IMR-90 (cell line): ENCODE results near the gene DOCK10. TPM values are rescaled to one million over a fixed set of nuclear protein-coding genes. Genes with fewer than 3 reads are reported as not detected.

Source experiments
- ATAC-seq: fragments of 200-7000 bp; cut with Tn5 transposase; 2 replicates; pipeline ENCODE4 v1.9.1; 2020; ENCODE audit warnings: low read depth, mild to moderate bottlenecking, moderate library complexity
- BruUV-seq: library from RNA; stranded (reverse); fragments of 400-500 nt; replicated peaks from 2 replicates; lab custom pipeline; 2021; lab: Mats Ljungman, UMichigan
- CTCF ChIA-PET: fragments of 300-600 bp; formaldehyde crosslinking; extraction: SDS; loops from one replicate; lab custom pipeline; 2021; ENCODE audit warnings: antibody characterized with exemption; lab: Yijun Ruan, JAX
- POLR2A ChIA-PET: fragments of 300-600 bp; sonication (Branson Sonifier 250); formaldehyde crosslinking; loops from one replicate; lab custom pipeline; 2022; ENCODE audit warnings: antibody characterized with exemption; ENCODE audit not compliant: unreplicated experiment; lab: Charles Lee
- DNase-seq: peaks from one replicate; pipeline ENCODE4 v3.0.0; 2013
- H2AFZ ChIP-seq: replicated peaks from 2 replicates; pipeline ENCODE3; 2013; ENCODE audit warnings: low read length, mild to moderate bottlenecking; ENCODE audit not compliant: poor library complexity
- H2AK5ac ChIP-seq: 2 replicates; pipeline ENCODE4 v1.6.1; 2013; ENCODE audit warnings: low read depth, low read length, inconsistent platforms
- H2AK9ac ChIP-seq: replicated peaks from 2 replicates; pipeline ENCODE3; 2013; ENCODE audit warnings: mild to moderate bottlenecking, low read depth, low read length, moderate library complexity; ENCODE audit not compliant: poor library complexity
- H2BK120ac ChIP-seq: 2 replicates; pipeline ENCODE4 v1.6.1; 2013; ENCODE audit warnings: low read depth, low read length, inconsistent platforms
- H2BK15ac ChIP-seq: 3 replicates; pipeline ENCODE4 v1.6.1; 2013; ENCODE audit warnings: low read depth, low read length, inconsistent platforms
- H2BK20ac ChIP-seq: 2 replicates; pipeline ENCODE4 v1.6.1; 2013; ENCODE audit warnings: low read depth, mild to moderate bottlenecking, inconsistent platforms, low read length, moderate library complexity
- H2BK5ac ChIP-seq: 2 replicates; pipeline ENCODE4 v1.6.1; 2013; ENCODE audit warnings: mild to moderate bottlenecking, low read depth, low read length, inconsistent platforms; ENCODE audit not compliant: poor library complexity, severe bottlenecking
- H3K14ac ChIP-seq: replicated peaks from 2 replicates; pipeline ENCODE4 v1.6.1; 2013; ENCODE audit warnings: low read depth, low read length, inconsistent platforms
- H3K18ac ChIP-seq: 2 replicates; pipeline ENCODE4 v1.6.1; 2013; ENCODE audit warnings: low read depth, low read length, control low read depth
- H3K23ac ChIP-seq: 2 replicates; pipeline ENCODE4 v1.6.1; 2013; ENCODE audit warnings: low read depth, low read length, inconsistent platforms
- H3K27ac ChIP-seq: 2 replicates; pipeline ENCODE4 v1.5.1; 2013; ENCODE audit warnings: mild to moderate bottlenecking, control low read depth, low read length; ENCODE audit not compliant: insufficient read depth
- H3K27me3 ChIP-seq: 2 replicates; pipeline ENCODE4 v1.6.1; 2013; ENCODE audit warnings: low read length; ENCODE audit not compliant: control insufficient read depth, insufficient read depth
- H3K36me3 ChIP-seq: 2 replicates; pipeline ENCODE4 v1.6.1; 2013; ENCODE audit warnings: low read length, mixed read lengths; ENCODE audit not compliant: control insufficient read depth, insufficient read depth
- H3K4ac ChIP-seq: 2 replicates; pipeline ENCODE4 v1.6.1; 2013; ENCODE audit warnings: low read depth, low read length, inconsistent platforms
- H3K4me1 ChIP-seq: 2 replicates; pipeline ENCODE4 v1.6.1; 2013; ENCODE audit warnings: low read length, mixed read lengths; ENCODE audit not compliant: control insufficient read depth, insufficient read depth
- H3K4me2 ChIP-seq: 2 replicates; pipeline ENCODE4 v1.6.1; 2013; ENCODE audit warnings: low read depth, mild to moderate bottlenecking, control low read depth, low read length, moderate library complexity
- H3K4me3 ChIP-seq: 2 replicates; pipeline ENCODE4 v1.5.1; 2013; ENCODE audit warnings: low read depth, mild to moderate bottlenecking, control low read depth, low read length, moderate library complexity; ENCODE audit not compliant: insufficient read depth
- H3K56ac ChIP-seq: 2 replicates; pipeline ENCODE4 v1.6.1; 2013; ENCODE audit warnings: low read length, inconsistent platforms; ENCODE audit not compliant: insufficient read depth; ENCODE audit errors: extremely low read depth
- H3K79me1 ChIP-seq, 2 experiments: 2 replicates each; pipeline ENCODE4 v1.6.1; 2013; ENCODE audit warnings: low read length in 2 of 2, inconsistent platforms in 1 of 2, low read depth in 1 of 2
- H3K9ac ChIP-seq: 2 replicates; pipeline ENCODE4 v1.6.1; 2013; ENCODE audit warnings: low read depth, low read length, control low read depth
- H3K9me1 ChIP-seq: 2 replicates; pipeline ENCODE4 v1.6.1; 2013; ENCODE audit warnings: low read length, inconsistent platforms; ENCODE audit not compliant: insufficient read depth
- H3K9me3 ChIP-seq: 2 replicates; pipeline ENCODE4 v1.6.1; 2013; ENCODE audit warnings: low read length; ENCODE audit not compliant: control insufficient read depth, insufficient read depth
- H4K20me1 ChIP-seq: 2 replicates; pipeline ENCODE4 v1.6.1; 2013; ENCODE audit warnings: low read length, inconsistent platforms; ENCODE audit not compliant: insufficient read depth
- H4K5ac ChIP-seq: 2 replicates; pipeline ENCODE4 v1.6.1; 2013; ENCODE audit warnings: mild to moderate bottlenecking, low read depth, low read length, control low read depth
- H4K8ac ChIP-seq, 2 experiments: 2 replicates each; pipeline ENCODE4 v1.6.1; 2013; ENCODE audit warnings: low read depth in 2 of 2, low read length in 2 of 2, control low read depth in 1 of 2, inconsistent platforms in 1 of 2
- H4K91ac ChIP-seq: 2 replicates; pipeline ENCODE4 v1.6.1; 2013; ENCODE audit warnings: low read depth, low read length, inconsistent platforms; ENCODE audit not compliant: insufficient read depth
- BHLHE40 ChIP-seq: fragments of 150-350 bp; IDR thresholded peaks from 2 replicates; pipeline ENCODE4 v1.6.1; 2016; ENCODE audit warnings: mild to moderate bottlenecking, low read depth, low read length
- CHD1 ChIP-seq: IDR thresholded peaks from 2 replicates; pipeline ENCODE4 v1.6.1; 2012; ENCODE audit warnings: low read depth, low read length, improper control_type of control experiment
- FOS ChIP-seq: fragments of 150-350 bp; IDR thresholded peaks from 2 replicates; pipeline ENCODE4 v1.6.1; 2016; ENCODE audit warnings: low read depth, low read length
- MAZ ChIP-seq: IDR thresholded peaks from 2 replicates; pipeline ENCODE4 v1.6.1; 2012; ENCODE audit warnings: low read depth, mild to moderate bottlenecking, low read length, improper control_type of control experiment, moderate library complexity, borderline replicate concordance
- MXI1 ChIP-seq: IDR thresholded peaks from 2 replicates; pipeline ENCODE4 v1.6.1; 2012; ENCODE audit warnings: low read depth, mild to moderate bottlenecking, low read length, moderate library complexity, borderline replicate concordance
- NFE2L2 ChIP-seq: fragments of 150-350 bp; IDR thresholded peaks from 2 replicates; pipeline ENCODE4 v1.6.1; 2016; ENCODE audit warnings: low read depth, mild to moderate bottlenecking, low read length
- POLR2A ChIP-seq: IDR thresholded peaks from 2 replicates; pipeline ENCODE4 v1.6.1; 2012; ENCODE audit warnings: mild to moderate bottlenecking, low read depth, low read length
- RAD21 ChIP-seq: IDR thresholded peaks from 2 replicates; pipeline ENCODE4 v1.6.1; 2012; ENCODE audit warnings: low read length, improper control_type of control experiment
- RCOR1 ChIP-seq: IDR thresholded peaks from 2 replicates; pipeline ENCODE4 v1.6.1; 2012; ENCODE audit warnings: mild to moderate bottlenecking, low read length, improper control_type of control experiment; ENCODE audit not compliant: insufficient replicate concordance
- RFX5 ChIP-seq: IDR thresholded peaks from 2 replicates; pipeline ENCODE4 v1.8.0; 2012; ENCODE audit warnings: low read depth, mild to moderate bottlenecking, low read length, moderate library complexity
- WGBS, 2 experiments: methylation state at CpG; one replicate each; pipeline versions ENCODE4 v1.1.5 to v1.1.7; 2013; ENCODE audit warnings: missing lambda C conversion rate in 2 of 2; ENCODE audit not compliant: insufficient read length in 1 of 2; ENCODE audit errors: extremely low coverage in 2 of 2; 5-methylcytosine and 5-hydroxymethylcytosine counted together
- dilution Hi-C: fragments of 300-500 bp; cut with HindIII; formaldehyde crosslinking; loops from one replicate; pipeline ENCODE4 v1.14.3; 2018; ENCODE audit warnings: low sequenced_read_pairs; ENCODE audit not compliant: unreplicated experiment
- in situ Hi-C: fragments of 300-500 bp; cut with MboI; formaldehyde crosslinking; loops from 3 replicates; pipeline ENCODE4 v1.14.3; 2019; ENCODE audit warnings: low sequenced_read_pairs, inconsistent platforms, mixed read lengths
- intact Hi-C: fragments of 100-400 bp; cut with micrococcal nuclease; formaldehyde crosslinking; loops from 2 replicates; pipeline ENCODE4 v1.10.0; 2022
- polyA plus RNA-seq, 3 experiments: library from polyadenylated mRNA; depleted of rRNA; stranded (reverse); fragments of >200 nt; gene quantifications; 2 replicates each; pipeline ENCODE4 v1.2.3, GENCODE V29; 2012; ENCODE audit warnings: low replicate concordance in 1 of 3
- total RNA-seq: library from RNA; depleted of rRNA; stranded (reverse); fragments of >200 nt; gene quantifications from 2 replicates; pipeline ENCODE4 v1.2.3, GENCODE V29; 2012
- TF ChIP-seq, protein P1 (sequence below): fragments of 150-350 bp; IDR thresholded peaks from 2 replicates; pipeline ENCODE4 v1.6.1; 2016; ENCODE audit warnings: low read depth, mild to moderate bottlenecking, low read length, moderate library complexity, borderline replicate concordance
- TF ChIP-seq, protein P2 (sequence below): conservative IDR thresholded peaks from 2 replicates; pipeline ENCODE4 v1.5.1; 2012; ENCODE audit warnings: mild to moderate bottlenecking, low read depth, low read length, improper control_type of control experiment
- TF ChIP-seq, protein P3 (sequence below): fragments of 150-350 bp; IDR thresholded peaks from 2 replicates; pipeline ENCODE4 v1.6.1; 2017; ENCODE audit warnings: mild to moderate bottlenecking, antibody characterized with exemption, low read length, low read depth

Gene DOCK10
- total and polyA plus RNA-seq, 2 of the 4 experiments (the other 2 are of a cell fraction), result 58.6 to 75.3 TPM

DNA sequence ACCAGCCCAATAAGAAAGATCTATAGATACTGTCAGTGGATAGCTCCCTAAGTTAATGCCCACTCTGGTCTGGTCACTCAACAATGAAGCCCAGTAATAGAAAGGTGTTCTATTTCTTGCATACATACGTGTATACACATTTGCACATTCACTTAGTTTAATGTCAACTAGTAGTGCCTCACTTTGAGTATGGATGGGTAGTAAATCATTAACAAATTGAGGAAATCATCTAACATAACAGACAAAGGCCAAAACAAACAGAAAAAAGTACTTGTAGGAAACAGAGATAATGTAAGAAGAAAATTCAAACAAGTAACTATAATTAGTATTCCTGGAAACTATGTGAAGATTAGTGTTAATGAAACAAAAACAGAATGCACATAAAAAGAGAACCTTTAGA, 312.8 kb downstream of the DOCK10 start:
- H2BK5ac ChIP-seq, result no peak overlapping the region
- WGBS, 2 experiments, result no CpG with 5 or more reads among the region's 1 CpG

More for the DNA sequence above, 312.8 kb downstream of the DOCK10 start:
- Histone ChIP-seq H4K91ac (no peak overlapping the region), H3K14ac (no peak overlapping the region), H2BK20ac (no peak overlapping the region), H3K36me3 (no peaks in the 10 kb centered on the region), H3K27ac (no peak overlapping the region), H3K9ac (no peak overlapping the region), H3K4me3 (no peak overlapping the region), H2AK9ac (no peak overlapping the region), H3K4me1 (no peaks in the 10 kb centered on the region), H4K8ac (no peak overlapping the region), H2AFZ (no peak overlapping the region), H3K9me3 (no peaks in the 10 kb centered on the region), H3K4ac (no peak overlapping the region), H4K5ac (no peak overlapping the region), H3K27me3 (no peaks in the 10 kb centered on the region), H2AK5ac (no peak overlapping the region), H4K20me1 (no peaks in the 10 kb centered on the region), H2BK120ac (no peak overlapping the region), H2BK15ac (no peak overlapping the region), H3K18ac (no peak overlapping the region), H3K23ac (no peak overlapping the region), H3K79me1 (no peaks in the 10 kb centered on the region), H3K9me1 (no peaks in the 10 kb centered on the region), H3K56ac (no peak overlapping the region), H3K4me2 (no peak overlapping the region)
- no peak for DNase-seq
- dilution Hi-C loops (no loop called here), in situ Hi-C loops (no loop called here), intact Hi-C loops (no loop called here)
- ATAC-seq, result no peak
- ChIA-PET POLR2A (no interaction called here), CTCF (no interaction called here)
- no TSS peak for BruUV-seq
- TF ChIP-seq, protein P1, sequence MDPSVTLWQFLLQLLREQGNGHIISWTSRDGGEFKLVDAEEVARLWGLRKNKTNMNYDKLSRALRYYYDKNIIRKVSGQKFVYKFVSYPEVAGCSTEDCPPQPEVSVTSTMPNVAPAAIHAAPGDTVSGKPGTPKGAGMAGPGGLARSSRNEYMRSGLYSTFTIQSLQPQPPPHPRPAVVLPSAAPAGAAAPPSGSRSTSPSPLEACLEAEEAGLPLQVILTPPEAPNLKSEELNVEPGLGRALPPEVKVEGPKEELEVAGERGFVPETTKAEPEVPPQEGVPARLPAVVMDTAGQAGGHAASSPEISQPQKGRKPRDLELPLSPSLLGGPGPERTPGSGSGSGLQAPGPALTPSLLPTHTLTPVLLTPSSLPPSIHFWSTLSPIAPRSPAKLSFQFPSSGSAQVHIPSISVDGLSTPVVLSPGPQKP, result no peak
- TF ChIP-seq POLR2A (no peak), RCOR1 (no peak), RAD21 (no peak), FOS (no peak), NFE2L2 (no peak), MXI1 (no peak), MAZ (no peak), CHD1 (no peak), RFX5 (no peak), BHLHE40 (no peak)
- TF ChIP-seq, protein P2, sequence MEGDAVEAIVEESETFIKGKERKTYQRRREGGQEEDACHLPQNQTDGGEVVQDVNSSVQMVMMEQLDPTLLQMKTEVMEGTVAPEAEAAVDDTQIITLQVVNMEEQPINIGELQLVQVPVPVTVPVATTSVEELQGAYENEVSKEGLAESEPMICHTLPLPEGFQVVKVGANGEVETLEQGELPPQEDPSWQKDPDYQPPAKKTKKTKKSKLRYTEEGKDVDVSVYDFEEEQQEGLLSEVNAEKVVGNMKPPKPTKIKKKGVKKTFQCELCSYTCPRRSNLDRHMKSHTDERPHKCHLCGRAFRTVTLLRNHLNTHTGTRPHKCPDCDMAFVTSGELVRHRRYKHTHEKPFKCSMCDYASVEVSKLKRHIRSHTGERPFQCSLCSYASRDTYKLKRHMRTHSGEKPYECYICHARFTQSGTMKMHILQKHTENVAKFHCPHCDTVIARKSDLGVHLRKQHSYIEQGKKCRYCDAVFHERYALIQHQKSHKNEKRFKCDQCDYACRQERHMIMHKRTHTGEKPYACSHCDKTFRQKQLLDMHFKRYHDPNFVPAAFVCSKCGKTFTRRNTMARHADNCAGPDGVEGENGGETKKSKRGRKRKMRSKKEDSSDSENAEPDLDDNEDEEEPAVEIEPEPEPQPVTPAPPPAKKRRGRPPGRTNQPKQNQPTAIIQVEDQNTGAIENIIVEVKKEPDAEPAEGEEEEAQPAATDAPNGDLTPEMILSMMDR, result no peak
- TF ChIP-seq, protein P3, sequence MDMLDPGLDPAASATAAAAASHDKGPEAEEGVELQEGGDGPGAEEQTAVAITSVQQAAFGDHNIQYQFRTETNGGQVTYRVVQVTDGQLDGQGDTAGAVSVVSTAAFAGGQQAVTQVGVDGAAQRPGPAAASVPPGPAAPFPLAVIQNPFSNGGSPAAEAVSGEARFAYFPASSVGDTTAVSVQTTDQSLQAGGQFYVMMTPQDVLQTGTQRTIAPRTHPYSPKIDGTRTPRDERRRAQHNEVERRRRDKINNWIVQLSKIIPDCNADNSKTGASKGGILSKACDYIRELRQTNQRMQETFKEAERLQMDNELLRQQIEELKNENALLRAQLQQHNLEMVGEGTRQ, result no peak
